H9 (cell line): ENCODE measurements around the gene SLC4A7. TPM values are rescaled to one million over a fixed set of nuclear protein-coding genes. Genes with fewer than 3 reads are reported as not detected.

Experiments used
- DNase-seq: peaks from one replicate; pipeline ENCODE4 v3.0.0-alpha.2; 2017
- H2AFZ ChIP-seq: one replicate; pipeline ENCODE4 v1.6.1; 2013; ENCODE audit warnings: mild to moderate bottlenecking, low read length, control low read depth, moderate library complexity
- H2AK5ac ChIP-seq: 2 replicates; pipeline ENCODE4 v1.6.1; 2013; ENCODE audit warnings: low read length, control low read depth, mixed read lengths; ENCODE audit not compliant: insufficient read length
- H2BK120ac ChIP-seq: one replicate; pipeline ENCODE4 v1.6.1; 2013; ENCODE audit warnings: low read depth, mild to moderate bottlenecking, low read length, control low read depth, inconsistent platforms; ENCODE audit not compliant: poor library complexity, severe bottlenecking
- H2BK12ac ChIP-seq: 2 replicates; pipeline ENCODE4 v1.6.1; 2013; ENCODE audit warnings: low read length, control low read depth, mixed read lengths, low read depth; ENCODE audit not compliant: insufficient read length
- H2BK15ac ChIP-seq: 2 replicates; pipeline ENCODE4 v1.6.1; 2013; ENCODE audit warnings: low read depth, low read length, control low read depth
- H2BK20ac ChIP-seq: one replicate; pipeline ENCODE4 v1.6.1; 2013; ENCODE audit warnings: low read depth, mild to moderate bottlenecking, low read length, control low read depth, inconsistent platforms; ENCODE audit not compliant: poor library complexity, severe bottlenecking
- H2BK5ac ChIP-seq: 2 replicates; pipeline ENCODE4 v1.6.1; 2013; ENCODE audit warnings: low read length, control low read depth, mixed read lengths; ENCODE audit not compliant: insufficient read length
- H3K14ac ChIP-seq: 2 replicates; pipeline ENCODE4 v1.6.1; 2013; ENCODE audit warnings: low read length, control low read depth; ENCODE audit not compliant: insufficient read depth
- H3K18ac ChIP-seq: 2 replicates; pipeline ENCODE4 v1.6.1; 2013; ENCODE audit warnings: low read depth, mild to moderate bottlenecking, mixed read lengths, low read length, control low read depth; ENCODE audit not compliant: insufficient read length
- H3K23ac ChIP-seq: 2 replicates; pipeline ENCODE4 v1.6.1; 2013; ENCODE audit warnings: low read length, control low read depth, mixed read lengths, low read depth; ENCODE audit not compliant: insufficient read length
- H3K23me2 ChIP-seq: 2 replicates; pipeline ENCODE4 v1.6.1; 2013; ENCODE audit warnings: low read depth, mild to moderate bottlenecking, mixed read lengths, low read length, control low read depth; ENCODE audit not compliant: insufficient read length, poor library complexity, severe bottlenecking
- H3K27ac ChIP-seq: 2 replicates; pipeline ENCODE4 v1.5.1; 2013; ENCODE audit warnings: low read length, control low read depth, mixed read lengths, low read depth; ENCODE audit not compliant: insufficient read length
- H3K27me3 ChIP-seq: 2 replicates; pipeline ENCODE4 v1.6.1; 2013; ENCODE audit warnings: low read length, control low read depth, inconsistent platforms; ENCODE audit not compliant: insufficient read depth
- H3K4ac ChIP-seq: 2 replicates; pipeline ENCODE4 v1.6.1; 2013; ENCODE audit warnings: low read depth, mild to moderate bottlenecking, control low read depth, inconsistent platforms, low read length, moderate library complexity
- H3K4me1 ChIP-seq: 2 replicates; pipeline ENCODE4 v1.6.1; 2013; ENCODE audit warnings: low read length, control low read depth, inconsistent platforms; ENCODE audit not compliant: insufficient read depth
- H3K4me2 ChIP-seq: 2 replicates; pipeline ENCODE4 v1.6.1; 2013; ENCODE audit warnings: low read length, control low read depth, mixed read lengths; ENCODE audit not compliant: insufficient read length, insufficient read depth
- H3K56ac ChIP-seq: 2 replicates; pipeline ENCODE4 v1.6.1; 2013; ENCODE audit warnings: low read depth, mild to moderate bottlenecking, mixed read lengths, low read length, control low read depth; ENCODE audit not compliant: insufficient read length
- H3K79me1 ChIP-seq: 2 replicates; pipeline ENCODE4 v1.6.1; 2013; ENCODE audit warnings: low read depth, mild to moderate bottlenecking, moderate library complexity, low read length, control low read depth, inconsistent platforms; ENCODE audit not compliant: insufficient read depth, poor library complexity, severe bottlenecking
- H3K79me2 ChIP-seq: 2 replicates; pipeline ENCODE4 v1.6.1; 2013; ENCODE audit warnings: low read length, control low read depth, inconsistent platforms; ENCODE audit not compliant: insufficient read depth
- H3K9ac ChIP-seq: 2 replicates; pipeline ENCODE4 v1.6.1; 2013; ENCODE audit warnings: low read length, control low read depth, mixed read lengths; ENCODE audit not compliant: insufficient read length; ENCODE audit errors: extremely low read depth
- H3K9me3 ChIP-seq: one replicate; pipeline ENCODE4 v1.6.1; 2013; ENCODE audit warnings: low read depth, low read length, inconsistent platforms; ENCODE audit not compliant: control insufficient read depth
- H3T11ph ChIP-seq: one replicate; pipeline ENCODE4 v1.6.1; 2013; ENCODE audit warnings: mild to moderate bottlenecking, low read length, control low read depth, inconsistent platforms
- H4K20me1 ChIP-seq: one replicate; pipeline ENCODE4 v1.6.1; 2013; ENCODE audit not compliant: control insufficient read depth, insufficient read length, insufficient read depth
- H4K5ac ChIP-seq: 2 replicates; pipeline ENCODE4 v1.6.1; 2013; ENCODE audit warnings: low read depth, mild to moderate bottlenecking, mixed read lengths, low read length, control low read depth; ENCODE audit not compliant: insufficient read length
- H4K8ac ChIP-seq: replicated peaks from 2 replicates; pipeline ENCODE4 v1.6.1; 2013; ENCODE audit warnings: low read length, control low read depth, mixed read lengths, low read depth; ENCODE audit not compliant: insufficient read length
- H4K91ac ChIP-seq: 2 replicates; pipeline ENCODE4 v1.6.1; 2013; ENCODE audit warnings: low read depth, mild to moderate bottlenecking, moderate library complexity, mixed read lengths, low read length, control low read depth; ENCODE audit not compliant: insufficient read length
- H3K27ac Mint-ChIP-seq, 3 experiments: 2 replicates in 2 of 3; 3 replicates in 1 of 3; pipeline ENCODE4 v1.8.0; 2020 to 2021; ENCODE audit warnings: mixed read lengths in 3 of 3, mild to moderate bottlenecking in 1 of 3, moderate library complexity in 1 of 3
- H3K27me3 Mint-ChIP-seq: 2 replicates; pipeline ENCODE4 v1.8.0; 2021; ENCODE audit warnings: low read depth, mild to moderate bottlenecking, moderate library complexity, mixed read lengths
- H3K36me3 Mint-ChIP-seq, 3 experiments: 2 replicates in 2 of 3; 3 replicates in 1 of 3; pipeline ENCODE4 v1.8.0; 2020 to 2021; ENCODE audit warnings: low read depth in 3 of 3, mixed read lengths in 3 of 3; ENCODE audit not compliant: insufficient read depth in 1 of 3
- H3K4me1 Mint-ChIP-seq, 2 experiments: 2 replicates each; pipeline ENCODE4 v1.8.0; 2020; ENCODE audit warnings: mixed read lengths in 2 of 2
- H3K4me3 Mint-ChIP-seq, 2 experiments: 2 replicates in 1 of 2; 3 replicates in 1 of 2; pipeline ENCODE4 v1.8.0; 2020 to 2021; ENCODE audit warnings: mild to moderate bottlenecking in 2 of 2, mixed read lengths in 2 of 2, moderate library complexity in 1 of 2
- H3K9me3 Mint-ChIP-seq, 2 experiments: 2 replicates in 1 of 2; 3 replicates in 1 of 2; pipeline ENCODE4 v1.8.0; 2020; ENCODE audit warnings: mild to moderate bottlenecking in 2 of 2, mixed read lengths in 2 of 2, moderate library complexity in 1 of 2
- WGBS: extraction: QIAGEN DNeasy Blood & Tissue Kit; methylation state at CpG from one replicate; pipeline ENCODE4 v1.1.7; 2013; ENCODE audit warnings: missing lambda C conversion rate, low lambda C conversion rate, mixed read lengths; ENCODE audit not compliant: insufficient read length; ENCODE audit errors: extremely low coverage; 5-methylcytosine and 5-hydroxymethylcytosine counted together
- total RNA-seq: library from RNA; stranded (reverse); gene quantifications from 2 replicates; pipeline ENCODE4 v1.2.1, GENCODE V29; 2021
- TF ChIP-seq, protein P1 (sequence below): fragments of 200-600 bp; sonication (generic); conservative IDR thresholded peaks from 3 replicates; pipeline ENCODE4 v1.8.0; 2021; ENCODE audit warnings: antibody characterized with exemption, mild to moderate bottlenecking

SLC4A7 gene
- total RNA-seq, 1 experiment from 2014 or later, result 46.1 TPM

DNA sequence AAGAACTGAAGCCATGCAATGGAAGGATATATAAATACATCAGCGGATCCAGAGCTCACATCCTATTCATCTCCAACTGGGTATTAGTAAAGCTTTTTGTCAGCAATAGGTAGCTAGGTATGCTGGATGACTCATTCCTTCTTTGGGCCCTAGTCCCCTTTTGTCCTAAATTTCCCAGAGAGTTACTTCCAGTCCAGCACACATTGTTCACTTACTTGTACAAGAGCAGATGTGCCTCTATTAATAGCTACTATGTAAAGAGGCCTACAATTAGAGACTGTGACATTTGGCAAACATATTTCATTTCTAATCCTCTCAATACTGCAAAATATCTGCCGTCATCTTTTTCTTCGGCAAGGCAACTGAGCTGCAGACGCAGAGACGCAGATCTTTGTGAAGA lies 1.7 kb upstream of the SLC4A7 start:
- no peaks in the 10 kb centered on the region for H3K79me1 ChIP-seq
- no peak overlapping the region for H2BK20ac ChIP-seq
- no peaks in the 10 kb centered on the region for H4K20me1 ChIP-seq
- no peak overlapping the region for H3K27ac ChIP-seq
- peaks cover 4% of the 10 kb centered on the region for H3K23me2 ChIP-seq
- no peak overlapping the region for H3K4me2 ChIP-seq
- H2BK5ac ChIP-seq, result no peak overlapping the region
- H3K9me3 ChIP-seq, result no peaks in the 10 kb centered on the region
- no peak overlapping the region for H3K14ac ChIP-seq
- Mint-ChIP-seq H3K36me3 (peaks cover 0 to 12% (median 5%) of the 10 kb centered on the region in 3 experiments; a peak in 4 of 7 replicates), H3K4me3 (no peak overlapping the region; a peak in 1 of 5 replicates), H3K4me1 (peaks cover 18 to 19% of the 10 kb centered on the region in 2 experiments), H3K27me3 (peaks cover 4% of the 10 kb centered on the region; the same call in 1 of the 2 replicates), H3K27ac (no peak overlapping the region), H3K9me3 (no peaks in the 10 kb centered on the region)
- H2BK15ac ChIP-seq, result no peak overlapping the region
- H3K23ac ChIP-seq, result no peak overlapping the region
- H4K5ac ChIP-seq, result no peak overlapping the region
- H2AFZ ChIP-seq, result no peak overlapping the region
- H2BK120ac ChIP-seq, result no peak overlapping the region
- TF ChIP-seq, protein P1, sequence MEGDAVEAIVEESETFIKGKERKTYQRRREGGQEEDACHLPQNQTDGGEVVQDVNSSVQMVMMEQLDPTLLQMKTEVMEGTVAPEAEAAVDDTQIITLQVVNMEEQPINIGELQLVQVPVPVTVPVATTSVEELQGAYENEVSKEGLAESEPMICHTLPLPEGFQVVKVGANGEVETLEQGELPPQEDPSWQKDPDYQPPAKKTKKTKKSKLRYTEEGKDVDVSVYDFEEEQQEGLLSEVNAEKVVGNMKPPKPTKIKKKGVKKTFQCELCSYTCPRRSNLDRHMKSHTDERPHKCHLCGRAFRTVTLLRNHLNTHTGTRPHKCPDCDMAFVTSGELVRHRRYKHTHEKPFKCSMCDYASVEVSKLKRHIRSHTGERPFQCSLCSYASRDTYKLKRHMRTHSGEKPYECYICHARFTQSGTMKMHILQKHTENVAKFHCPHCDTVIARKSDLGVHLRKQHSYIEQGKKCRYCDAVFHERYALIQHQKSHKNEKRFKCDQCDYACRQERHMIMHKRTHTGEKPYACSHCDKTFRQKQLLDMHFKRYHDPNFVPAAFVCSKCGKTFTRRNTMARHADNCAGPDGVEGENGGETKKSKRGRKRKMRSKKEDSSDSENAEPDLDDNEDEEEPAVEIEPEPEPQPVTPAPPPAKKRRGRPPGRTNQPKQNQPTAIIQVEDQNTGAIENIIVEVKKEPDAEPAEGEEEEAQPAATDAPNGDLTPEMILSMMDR, result no peak
- H4K91ac ChIP-seq, result no peak overlapping the region
- WGBS, result no CpG with 5 or more reads among the region's 5 CpGs
- no peak overlapping the region for H3K4ac ChIP-seq
- no peaks in the 10 kb centered on the region for H3K4me1 ChIP-seq
- H3K79me2 ChIP-seq, result peaks cover 20% of the 10 kb centered on the region; the same call in 1 of the 2 replicates
- DNase-seq, result no peak
- no peak overlapping the region for H2BK12ac ChIP-seq
- H3K9ac ChIP-seq, result no peak overlapping the region
- H4K8ac ChIP-seq, result no peak overlapping the region
- H3K27me3 ChIP-seq, result no peaks in the 10 kb centered on the region
- H3K18ac ChIP-seq, result no peak overlapping the region
- no peak overlapping the region for H3K56ac ChIP-seq
- no peak overlapping the region for H2AK5ac ChIP-seq
- H3T11ph ChIP-seq, result no peak overlapping the region
